HepG2 (cell line): Measurements from ENCODE around the gene NAT9. TPM values are rescaled to one million over a fixed set of nuclear protein-coding genes. Genes with fewer than 3 reads are reported as not detected.

Experiments used
- CAMTA2 ChIP-seq: sonication (generic); formaldehyde crosslinking; IDR thresholded peaks from 2 replicates; pipeline ENCODE4 v1.4.0; 2020; ENCODE audit warnings: mild to moderate bottlenecking, missing genetic modification reagents, borderline replicate concordance
- DNMT3B ChIP-seq: conservative IDR thresholded peaks from 2 replicates; pipeline ENCODE4 v1.6.1; 2016; ENCODE audit warnings: missing biosample characterization, control low read depth
- ELF3 ChIP-seq: IDR thresholded peaks from 2 replicates; pipeline ENCODE4 v1.6.1; 2016; ENCODE audit warnings: missing genetic modification reagents, missing compliant biosample characterization
- FOXP1 ChIP-seq, 2 experiments: fragments of 450-650 bp in 1 of 2; IDR thresholded peaks; 2 replicates each; pipeline ENCODE4 v1.6.1; 2017 to 2018; ENCODE audit warnings: antibody characterized with exemption in 1 of 2
- KAT7 ChIP-seq: IDR thresholded peaks from 2 replicates; pipeline ENCODE4 v1.6.1; 2018; ENCODE audit warnings: borderline replicate concordance, missing compliant biosample characterization
- RFXANK ChIP-seq: IDR thresholded peaks from 2 replicates; pipeline ENCODE4 v1.6.1; 2016
- TEAD3 ChIP-seq: optimal IDR thresholded peaks from 2 replicates; pipeline ENCODE3; 2016; ENCODE audit warnings: borderline replicate concordance
- ZFY ChIP-seq: sonication (generic); formaldehyde crosslinking; IDR thresholded peaks from 2 replicates; pipeline ENCODE4 v1.4.0; 2020; ENCODE audit warnings: missing genetic modification reagents
- ZKSCAN8 ChIP-seq: IDR thresholded peaks from 2 replicates; pipeline ENCODE4 v1.6.1; 2016; ENCODE audit warnings: borderline replicate concordance, missing genetic modification reagents, missing compliant biosample characterization
- ZNF282 ChIP-seq: fragments of 450-650 bp; IDR thresholded peaks from 2 replicates; pipeline ENCODE4 v1.6.1; 2018; ENCODE audit not compliant: partially characterized antibody
- ZNF468 ChIP-seq: sonication (generic); formaldehyde crosslinking; IDR thresholded peaks from 2 replicates; pipeline ENCODE4 v1.8.0; 2022; ENCODE audit warnings: mild to moderate bottlenecking, moderate library complexity, missing genetic modification reagents
- ZNF782 ChIP-seq: sonication (generic); formaldehyde crosslinking; IDR thresholded peaks from 2 replicates; pipeline ENCODE4 v1.4.0; 2020; ENCODE audit warnings: missing genetic modification reagents, mild to moderate bottlenecking, borderline replicate concordance
- ZSCAN25 ChIP-seq: sonication (generic); formaldehyde crosslinking; IDR thresholded peaks from 2 replicates; pipeline ENCODE4 v1.8.0; 2022; ENCODE audit warnings: mild to moderate bottlenecking, missing genetic modification reagents
- polyA plus RNA-seq, 8 experiments: library from polyadenylated mRNA; depleted of rRNA in 3 of 8; stranded (reverse) in 7 of 8; unstranded in 1 of 8; fragments of >200 nt; fragmentation: Illumina TruSeq in 4 of 8; extraction: Trizol in 4 of 8; gene quantifications; 2 replicates each; pipeline versions ENCODE4 v1.2.1 to v1.2.3, GENCODE V29; 2011 to 2016; ENCODE audit warnings: low read depth in 4 of 8, missing spikeins in 1 of 8, mixed read lengths in 1 of 8; ENCODE audit not compliant: insufficient read depth in 1 of 8
- total RNA-seq, 5 experiments: library from RNA; depleted of rRNA; stranded (reverse); fragments of >200 nt; fragmentation: Illumina TruSeq; extraction: Trizol; gene quantifications; 2 replicates each; pipeline ENCODE4 v1.2.3, GENCODE V29; 2016; ENCODE audit warnings: low read depth in 1 of 5
- TF ChIP-seq, protein P1 (sequence below), 2 experiments: sonication (generic) in 1 of 2; formaldehyde crosslinking in 1 of 2; IDR thresholded peaks; 2 replicates each; pipeline versions ENCODE4 v1.4.0 to v1.6.1; 2016 to 2020; ENCODE audit warnings: borderline replicate concordance in 1 of 2, low read depth in 1 of 2, mild to moderate bottlenecking in 1 of 2, missing genetic modification reagents in 1 of 2
- TF ChIP-seq, protein P2 (sequence below): sonication (generic); formaldehyde crosslinking; conservative IDR thresholded peaks from 2 replicates; pipeline ENCODE4 v1.8.0; 2022; ENCODE audit warnings: low read depth, missing genetic modification reagents
- TF ChIP-seq, protein P3 (sequence below): IDR thresholded peaks from 2 replicates; pipeline ENCODE4 v1.6.1; 2012; ENCODE audit warnings: inconsistent platforms
- TF ChIP-seq, protein P4 (sequence below): sonication (generic); formaldehyde crosslinking; IDR thresholded peaks from 2 replicates; pipeline ENCODE4 v1.5.0; 2020; ENCODE audit warnings: missing genetic modification reagents
- TF ChIP-seq, protein P5 (sequence below): IDR thresholded peaks from 2 replicates; pipeline ENCODE4 v1.6.1; 2016; ENCODE audit warnings: missing compliant biosample characterization, missing genetic modification reagents, borderline replicate concordance
- TF ChIP-seq, protein P6 (sequence below): sonication (generic); formaldehyde crosslinking; IDR thresholded peaks from 2 replicates; pipeline ENCODE4 v1.4.0; 2020; ENCODE audit warnings: missing genetic modification reagents, borderline replicate concordance

The NAT9 gene
- total and polyA plus RNA-seq, 2 of the 13 experiments (the other 11 are each of a cell fraction or from before 2014, with no cell fraction given): 39.7 to 44.2 TPM

DNA sequence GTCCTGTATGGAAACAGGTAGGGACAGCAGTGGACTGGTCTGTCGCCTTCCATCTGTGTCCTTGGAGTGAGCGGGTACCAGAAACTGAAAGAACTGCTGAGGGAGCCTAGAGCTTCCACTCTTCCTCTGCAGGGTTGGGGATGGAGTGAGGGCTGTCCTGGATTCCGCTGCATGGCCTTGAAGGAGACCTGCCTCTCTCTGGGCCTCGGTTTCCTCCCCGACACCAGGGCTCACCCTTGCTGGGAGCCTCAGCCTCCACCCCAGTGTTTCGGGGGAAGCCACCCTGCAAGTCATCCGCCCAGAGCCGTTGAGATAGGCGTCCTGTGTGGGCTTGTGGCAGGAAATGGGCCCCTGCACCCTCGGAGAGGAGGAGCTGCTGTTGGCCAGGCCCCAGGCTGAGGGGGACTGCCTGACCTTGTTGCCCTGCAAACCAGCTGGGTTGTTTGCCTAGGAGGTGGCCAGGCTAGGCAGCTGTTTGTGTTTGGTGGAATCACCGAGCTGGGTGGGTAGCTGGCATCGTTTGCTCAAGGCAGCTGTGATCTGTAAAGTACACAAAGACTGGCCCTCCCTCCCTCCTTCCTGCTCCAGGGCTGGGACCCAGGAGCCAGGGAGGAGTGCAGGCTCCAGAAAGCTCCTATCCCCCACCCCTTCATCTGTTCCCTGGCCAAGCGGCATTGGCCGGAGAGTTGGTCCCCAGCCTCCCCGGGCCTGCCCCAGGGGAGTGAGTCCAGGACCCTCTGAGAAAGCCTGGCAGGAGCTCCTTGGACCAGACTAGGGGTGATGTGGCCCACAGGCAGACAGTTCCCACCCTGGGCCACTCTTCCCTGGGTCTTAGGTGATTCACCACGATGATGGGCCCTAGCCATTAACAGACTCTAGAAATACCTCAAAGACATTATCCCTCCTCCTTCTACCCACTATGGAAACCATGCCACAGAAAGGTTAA, 37.8 kb downstream of the NAT9 start (continued):
- TF ChIP-seq, protein P1, sequence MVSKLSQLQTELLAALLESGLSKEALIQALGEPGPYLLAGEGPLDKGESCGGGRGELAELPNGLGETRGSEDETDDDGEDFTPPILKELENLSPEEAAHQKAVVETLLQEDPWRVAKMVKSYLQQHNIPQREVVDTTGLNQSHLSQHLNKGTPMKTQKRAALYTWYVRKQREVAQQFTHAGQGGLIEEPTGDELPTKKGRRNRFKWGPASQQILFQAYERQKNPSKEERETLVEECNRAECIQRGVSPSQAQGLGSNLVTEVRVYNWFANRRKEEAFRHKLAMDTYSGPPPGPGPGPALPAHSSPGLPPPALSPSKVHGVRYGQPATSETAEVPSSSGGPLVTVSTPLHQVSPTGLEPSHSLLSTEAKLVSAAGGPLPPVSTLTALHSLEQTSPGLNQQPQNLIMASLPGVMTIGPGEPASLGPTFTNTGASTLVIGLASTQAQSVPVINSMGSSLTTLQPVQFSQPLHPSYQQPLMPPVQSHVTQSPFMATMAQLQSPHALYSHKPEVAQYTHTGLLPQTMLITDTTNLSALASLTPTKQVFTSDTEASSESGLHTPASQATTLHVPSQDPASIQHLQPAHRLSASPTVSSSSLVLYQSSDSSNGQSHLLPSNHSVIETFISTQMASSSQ (IDR thresholded peaks at IDR 0.05; ENCODE audit: low read depth): no peak
- TF ChIP-seq, protein P1 (CRISPR knock-in tag; IDR thresholded peaks at IDR 0.05; ENCODE audit: borderline replicate concordance): peak; percentile 52; the same call in 1 of the 2 replicates
- peak; percentile 76 for TF ChIP-seq ZSCAN25 (CRISPR knock-in tag)
- TF ChIP-seq FOXP1 (IDR thresholded peaks at IDR 0.05): no peak
- TF ChIP-seq FOXP1 (CRISPR knock-in tag; IDR thresholded peaks at IDR 0.05): peak; percentile 76
- TF ChIP-seq, protein P2, sequence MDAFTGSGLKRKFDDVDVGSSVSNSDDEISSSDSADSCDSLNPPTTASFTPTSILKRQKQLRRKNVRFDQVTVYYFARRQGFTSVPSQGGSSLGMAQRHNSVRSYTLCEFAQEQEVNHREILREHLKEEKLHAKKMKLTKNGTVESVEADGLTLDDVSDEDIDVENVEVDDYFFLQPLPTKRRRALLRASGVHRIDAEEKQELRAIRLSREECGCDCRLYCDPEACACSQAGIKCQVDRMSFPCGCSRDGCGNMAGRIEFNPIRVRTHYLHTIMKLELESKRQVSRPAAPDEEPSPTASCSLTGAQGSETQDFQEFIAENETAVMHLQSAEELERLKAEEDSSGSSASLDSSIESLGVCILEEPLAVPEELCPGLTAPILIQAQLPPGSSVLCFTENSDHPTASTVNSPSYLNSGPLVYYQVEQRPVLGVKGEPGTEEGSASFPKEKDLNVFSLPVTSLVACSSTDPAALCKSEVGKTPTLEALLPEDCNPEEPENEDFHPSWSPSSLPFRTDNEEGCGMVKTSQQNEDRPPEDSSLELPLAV: no peak
- TF ChIP-seq CAMTA2 (CRISPR knock-in tag): 0 out of 2 replicates have a peak, but pooled peaks have one; percentile 45
- no peak for TF ChIP-seq RFXANK
- TF ChIP-seq DNMT3B (CRISPR knock-in tag): 0 out of 2 replicates have a peak, but pooled peaks have one; percentile 37
- TF ChIP-seq ZFY: no peak
- TF ChIP-seq, protein P3, sequence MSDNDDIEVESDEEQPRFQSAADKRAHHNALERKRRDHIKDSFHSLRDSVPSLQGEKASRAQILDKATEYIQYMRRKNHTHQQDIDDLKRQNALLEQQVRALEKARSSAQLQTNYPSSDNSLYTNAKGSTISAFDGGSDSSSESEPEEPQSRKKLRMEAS: peak; percentile 6; the same call in 1 of the 2 replicates
- no peak for TF ChIP-seq ZNF782
- TF ChIP-seq KAT7 (CRISPR knock-in tag): 0 out of 2 replicates have a peak, but pooled peaks have one; percentile 39
- TF ChIP-seq, protein P4, sequence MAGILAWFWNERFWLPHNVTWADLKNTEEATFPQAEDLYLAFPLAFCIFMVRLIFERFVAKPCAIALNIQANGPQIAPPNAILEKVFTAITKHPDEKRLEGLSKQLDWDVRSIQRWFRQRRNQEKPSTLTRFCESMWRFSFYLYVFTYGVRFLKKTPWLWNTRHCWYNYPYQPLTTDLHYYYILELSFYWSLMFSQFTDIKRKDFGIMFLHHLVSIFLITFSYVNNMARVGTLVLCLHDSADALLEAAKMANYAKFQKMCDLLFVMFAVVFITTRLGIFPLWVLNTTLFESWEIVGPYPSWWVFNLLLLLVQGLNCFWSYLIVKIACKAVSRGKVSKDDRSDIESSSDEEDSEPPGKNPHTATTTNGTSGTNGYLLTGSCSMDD (CRISPR knock-in tag): no peak
- TF ChIP-seq, protein P5, sequence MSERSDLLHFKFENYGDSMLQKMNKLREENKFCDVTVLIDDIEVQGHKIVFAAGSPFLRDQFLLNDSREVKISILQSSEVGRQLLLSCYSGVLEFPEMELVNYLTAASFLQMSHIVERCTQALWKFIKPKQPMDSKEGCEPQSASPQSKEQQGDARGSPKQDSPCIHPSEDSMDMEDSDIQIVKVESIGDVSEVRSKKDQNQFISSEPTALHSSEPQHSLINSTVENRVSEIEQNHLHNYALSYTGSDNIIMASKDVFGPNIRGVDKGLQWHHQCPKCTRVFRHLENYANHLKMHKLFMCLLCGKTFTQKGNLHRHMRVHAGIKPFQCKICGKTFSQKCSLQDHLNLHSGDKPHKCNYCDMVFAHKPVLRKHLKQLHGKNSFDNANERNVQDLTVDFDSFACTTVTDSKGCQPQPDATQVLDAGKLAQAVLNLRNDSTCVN (CRISPR knock-in tag): peak; percentile 75; the same call in 1 of the 2 replicates
- TF ChIP-seq, protein P6, sequence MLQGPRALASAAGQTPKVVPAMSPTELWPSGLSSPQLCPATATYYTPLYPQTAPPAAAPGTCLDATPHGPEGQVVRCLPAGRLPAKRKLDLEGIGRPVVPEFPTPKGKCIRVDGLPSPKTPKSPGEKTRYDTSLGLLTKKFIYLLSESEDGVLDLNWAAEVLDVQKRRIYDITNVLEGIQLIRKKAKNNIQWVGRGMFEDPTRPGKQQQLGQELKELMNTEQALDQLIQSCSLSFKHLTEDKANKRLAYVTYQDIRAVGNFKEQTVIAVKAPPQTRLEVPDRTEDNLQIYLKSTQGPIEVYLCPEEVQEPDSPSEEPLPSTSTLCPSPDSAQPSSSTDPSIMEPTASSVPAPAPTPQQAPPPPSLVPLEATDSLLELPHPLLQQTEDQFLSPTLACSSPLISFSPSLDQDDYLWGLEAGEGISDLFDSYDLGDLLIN (CRISPR knock-in tag): no peak
- no peak for TF ChIP-seq ZNF468 (CRISPR knock-in tag)
- peak; percentile 50 for TF ChIP-seq ELF3
- TF ChIP-seq ZKSCAN8: no peak
- no peak for TF ChIP-seq ZNF282
- TF ChIP-seq TEAD3 (CRISPR knock-in tag): no peak
